ENCODE data around the gene STAG2. TPM values are rescaled to one million over a fixed set of nuclear protein-coding genes. Genes with fewer than 3 reads are reported as not detected.

The STAG2 gene
- total RNA-seq, 1 experiment from 2014 or later: 66.3 TPM

DNA sequence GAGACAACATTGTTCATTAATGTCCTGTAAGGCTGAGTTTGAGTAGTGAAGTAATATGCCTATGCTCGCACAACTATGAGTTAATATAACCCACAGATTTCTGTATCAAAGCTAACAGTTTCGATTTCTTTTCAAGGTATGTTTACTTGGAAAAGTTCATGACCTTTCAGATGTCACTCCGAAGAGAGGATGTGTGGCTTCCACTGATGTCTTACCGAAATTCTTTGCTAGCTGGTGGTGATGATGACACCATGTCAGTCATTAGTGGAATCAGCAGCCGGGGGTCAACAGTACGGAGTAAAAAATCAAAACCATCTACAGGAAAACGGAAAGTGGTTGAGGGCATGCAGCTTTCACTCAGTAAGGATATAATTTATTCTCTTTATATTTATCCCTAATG lies 124.9 kb downstream of the STAG2 start:
- intact Hi-C loops (cut with micrococcal nuclease): no loop called here
- POLR2A ChIA-PET: interaction anchor here (0.6 kb wide), 1 partner anchor 68 kb away, joined by 4 read pairs; no protein-coding TSS in a partner anchor
- no TSS peak for BruUV-seq (replicated peaks)

More for the DNA sequence above, 124.9 kb downstream of the STAG2 start:
- H3K4me2 ChIP-seq (ENCODE audit: low read length): no peak overlapping the region
- DNase-seq (ENCODE audit: low read depth, low spot score) (no peak), ATAC-seq (no peak)
- no peaks in the 10 kb centered on the region for H3K4me1 ChIP-seq (ENCODE audit: control insufficient read depth in 1 of 2, insufficient read depth in 2 of 2, low read length in 2 of 2)
- no peak overlapping the region for H3K27ac ChIP-seq (ENCODE audit: low read depth, low read length)
- H2AFZ ChIP-seq (ENCODE audit: low read depth, low read length, poor library complexity, severe bottlenecking): no peak overlapping the region
- no peaks in the 10 kb centered on the region; a peak in 1 of 4 replicates for H3K36me3 ChIP-seq (ENCODE audit: control insufficient read depth in 1 of 2, insufficient read depth in 2 of 2, low read length in 2 of 2)
- CTCF ChIA-PET: no interaction called here
- H4K20me1 ChIP-seq (ENCODE audit: insufficient read depth): no peaks in the 10 kb centered on the region
- H3K79me2 ChIP-seq (ENCODE audit: insufficient read depth, low read length): no peaks in the 10 kb centered on the region
- RAD21 ChIA-PET (ENCODE audit: low non-redundant PET in 1 of 2, low total read pairs in 2 of 2, uncharacterized antibody in 2 of 2, unreplicated experiment in 2 of 2): no interaction called here
- H3K9ac ChIP-seq (ENCODE audit: low read length): no peak overlapping the region
- TF ChIP-seq, protein P1, sequence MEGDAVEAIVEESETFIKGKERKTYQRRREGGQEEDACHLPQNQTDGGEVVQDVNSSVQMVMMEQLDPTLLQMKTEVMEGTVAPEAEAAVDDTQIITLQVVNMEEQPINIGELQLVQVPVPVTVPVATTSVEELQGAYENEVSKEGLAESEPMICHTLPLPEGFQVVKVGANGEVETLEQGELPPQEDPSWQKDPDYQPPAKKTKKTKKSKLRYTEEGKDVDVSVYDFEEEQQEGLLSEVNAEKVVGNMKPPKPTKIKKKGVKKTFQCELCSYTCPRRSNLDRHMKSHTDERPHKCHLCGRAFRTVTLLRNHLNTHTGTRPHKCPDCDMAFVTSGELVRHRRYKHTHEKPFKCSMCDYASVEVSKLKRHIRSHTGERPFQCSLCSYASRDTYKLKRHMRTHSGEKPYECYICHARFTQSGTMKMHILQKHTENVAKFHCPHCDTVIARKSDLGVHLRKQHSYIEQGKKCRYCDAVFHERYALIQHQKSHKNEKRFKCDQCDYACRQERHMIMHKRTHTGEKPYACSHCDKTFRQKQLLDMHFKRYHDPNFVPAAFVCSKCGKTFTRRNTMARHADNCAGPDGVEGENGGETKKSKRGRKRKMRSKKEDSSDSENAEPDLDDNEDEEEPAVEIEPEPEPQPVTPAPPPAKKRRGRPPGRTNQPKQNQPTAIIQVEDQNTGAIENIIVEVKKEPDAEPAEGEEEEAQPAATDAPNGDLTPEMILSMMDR (IDR thresholded peaks at IDR 0.05 in 2 of 3, conservative IDR thresholded peaks at IDR 0.05 in 1 of 3; ENCODE audit: borderline replicate concordance in 1 of 3, insufficient read depth in 1 of 3, low read depth in 2 of 3, low read length in 2 of 3): no peak
- TF ChIP-seq ZFX (IDR thresholded peaks at IDR 0.05) (no peak), CEBPB (IDR thresholded peaks at IDR 0.05; ENCODE audit: low read depth) (no peak), YY1 (IDR thresholded peaks at IDR 0.05; ENCODE audit: extremely low read depth, insufficient replicate concordance, low read depth, low read length) (no peak), EZH2phosphoT487 (IDR thresholded peaks at IDR 0.05; ENCODE audit: borderline replicate concordance) (no peak), SRF (IDR thresholded peaks at IDR 0.05; ENCODE audit: low read depth) (no peak)
- TF ChIP-seq, protein P2, sequence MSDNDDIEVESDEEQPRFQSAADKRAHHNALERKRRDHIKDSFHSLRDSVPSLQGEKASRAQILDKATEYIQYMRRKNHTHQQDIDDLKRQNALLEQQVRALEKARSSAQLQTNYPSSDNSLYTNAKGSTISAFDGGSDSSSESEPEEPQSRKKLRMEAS (IDR thresholded peaks at IDR 0.05): no peak
- TF ChIP-seq, protein P3, sequence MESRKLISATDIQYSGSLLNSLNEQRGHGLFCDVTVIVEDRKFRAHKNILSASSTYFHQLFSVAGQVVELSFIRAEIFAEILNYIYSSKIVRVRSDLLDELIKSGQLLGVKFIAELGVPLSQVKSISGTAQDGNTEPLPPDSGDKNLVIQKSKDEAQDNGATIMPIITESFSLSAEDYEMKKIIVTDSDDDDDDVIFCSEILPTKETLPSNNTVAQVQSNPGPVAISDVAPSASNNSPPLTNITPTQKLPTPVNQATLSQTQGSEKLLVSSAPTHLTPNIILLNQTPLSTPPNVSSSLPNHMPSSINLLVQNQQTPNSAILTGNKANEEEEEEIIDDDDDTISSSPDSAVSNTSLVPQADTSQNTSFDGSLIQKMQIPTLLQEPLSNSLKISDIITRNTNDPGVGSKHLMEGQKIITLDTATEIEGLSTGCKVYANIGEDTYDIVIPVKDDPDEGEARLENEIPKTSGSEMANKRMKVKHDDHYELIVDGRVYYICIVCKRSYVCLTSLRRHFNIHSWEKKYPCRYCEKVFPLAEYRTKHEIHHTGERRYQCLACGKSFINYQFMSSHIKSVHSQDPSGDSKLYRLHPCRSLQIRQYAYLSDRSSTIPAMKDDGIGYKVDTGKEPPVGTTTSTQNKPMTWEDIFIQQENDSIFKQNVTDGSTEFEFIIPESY (IDR thresholded peaks at IDR 0.05; ENCODE audit: extremely low read depth, insufficient replicate concordance, low read length): no peak
- H3K9me2 ChIP-seq (ENCODE audit: insufficient read depth): no peaks in the 10 kb centered on the region
- H3K9me3 ChIP-seq (ENCODE audit: control insufficient read depth in 1 of 2, insufficient read depth in 1 of 2, low read depth in 1 of 2, low read length in 2 of 2): no peaks in the 10 kb centered on the region
- no peak overlapping the region for H3K4me3 ChIP-seq (replicated peaks in 1 of 2; ENCODE audit: low read depth in 1 of 2, low read length in 2 of 2)
- no peaks in the 10 kb centered on the region for H3K27me3 ChIP-seq (ENCODE audit: insufficient read depth, low read length)

All from HCT116 (cell line).